Activated naive CD4-positive, alpha-beta T cell treated with anti-CD3 and anti-CD28 coated beads, Interleukin-2, amount 10 ng/mL, durations not matched to agents 5 hours and 36 hours (primary cell): Measurements from ENCODE around the gene PSMA7. TPM values are rescaled to one million over a fixed set of nuclear protein-coding genes. Genes with fewer than 3 reads are reported as not detected.

ENCODE experiments used
- total RNA-seq, 2 experiments: library from RNA; stranded (reverse); gene quantifications; one replicate each; pipeline ENCODE4 v1.2.3, GENCODE V29; 2021

Gene PSMA7
- 100 to 1,000 TPM; 235 to 248 TPM for total RNA-seq

DNA sequence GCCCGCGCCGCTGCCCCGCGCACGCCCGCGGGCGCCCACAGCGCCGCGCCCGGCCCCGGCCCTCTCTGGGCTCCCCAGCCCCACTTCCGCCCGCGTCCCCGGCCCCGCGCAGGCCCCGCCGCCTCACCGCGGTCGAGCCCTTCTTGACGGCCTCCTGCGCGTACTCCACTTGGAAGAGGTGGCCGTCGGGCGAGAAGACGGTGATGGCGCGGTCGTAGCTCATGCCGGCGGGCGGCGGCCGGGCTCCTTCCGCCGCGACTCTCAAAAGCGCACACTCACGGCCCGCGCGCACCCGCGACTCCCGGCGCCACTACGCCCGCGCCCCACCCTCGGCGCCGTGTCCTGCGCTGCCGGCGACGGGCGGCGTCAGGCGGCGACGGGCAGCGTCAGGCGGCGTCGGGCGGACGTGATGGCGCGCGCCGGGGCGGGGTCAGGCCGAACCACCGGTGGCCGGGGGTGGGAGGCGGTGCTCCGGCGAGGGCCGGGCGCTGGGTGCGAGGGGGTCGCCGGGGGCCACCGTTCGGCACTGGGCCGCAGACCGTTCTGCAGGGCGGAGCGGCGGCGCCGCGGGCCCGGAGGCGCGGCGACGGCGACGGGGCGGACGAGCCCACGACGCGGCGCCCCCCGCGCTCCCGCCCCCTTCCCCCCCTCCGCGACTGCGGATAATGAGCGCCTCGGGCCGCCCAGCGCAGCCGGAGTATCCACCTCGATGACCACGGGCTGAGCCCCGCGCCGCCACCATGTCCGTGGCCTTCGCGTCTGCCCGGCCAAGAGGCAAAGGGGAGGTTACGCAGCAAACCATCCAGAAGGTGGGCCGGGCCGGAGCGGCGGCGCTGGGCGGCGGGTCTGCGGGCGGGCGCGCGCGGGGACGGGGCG lies at the start of gene PSMA7, which contains the start of gene SS18L1:
Gene PSMA7 (minus strand): TSS at position 314 of the 876 bp plus-strand sequence. CDS start 91 bp downstream, at position 223.
Gene SS18L1 (plus strand): TSS at position 689 of the 876 bp plus-strand sequence. CDS start 52 bp downstream, at position 741.

GRCh38 chr20:62182469-62183425 lies 39.6 kb upstream of the PSMA7 start, which contains the start of gene MTG2:
TSS of gene MTG2 (plus strand) at chr20:62183028. CDS start at chr20:62193421, 10,393 bp downstream.

DNA sequence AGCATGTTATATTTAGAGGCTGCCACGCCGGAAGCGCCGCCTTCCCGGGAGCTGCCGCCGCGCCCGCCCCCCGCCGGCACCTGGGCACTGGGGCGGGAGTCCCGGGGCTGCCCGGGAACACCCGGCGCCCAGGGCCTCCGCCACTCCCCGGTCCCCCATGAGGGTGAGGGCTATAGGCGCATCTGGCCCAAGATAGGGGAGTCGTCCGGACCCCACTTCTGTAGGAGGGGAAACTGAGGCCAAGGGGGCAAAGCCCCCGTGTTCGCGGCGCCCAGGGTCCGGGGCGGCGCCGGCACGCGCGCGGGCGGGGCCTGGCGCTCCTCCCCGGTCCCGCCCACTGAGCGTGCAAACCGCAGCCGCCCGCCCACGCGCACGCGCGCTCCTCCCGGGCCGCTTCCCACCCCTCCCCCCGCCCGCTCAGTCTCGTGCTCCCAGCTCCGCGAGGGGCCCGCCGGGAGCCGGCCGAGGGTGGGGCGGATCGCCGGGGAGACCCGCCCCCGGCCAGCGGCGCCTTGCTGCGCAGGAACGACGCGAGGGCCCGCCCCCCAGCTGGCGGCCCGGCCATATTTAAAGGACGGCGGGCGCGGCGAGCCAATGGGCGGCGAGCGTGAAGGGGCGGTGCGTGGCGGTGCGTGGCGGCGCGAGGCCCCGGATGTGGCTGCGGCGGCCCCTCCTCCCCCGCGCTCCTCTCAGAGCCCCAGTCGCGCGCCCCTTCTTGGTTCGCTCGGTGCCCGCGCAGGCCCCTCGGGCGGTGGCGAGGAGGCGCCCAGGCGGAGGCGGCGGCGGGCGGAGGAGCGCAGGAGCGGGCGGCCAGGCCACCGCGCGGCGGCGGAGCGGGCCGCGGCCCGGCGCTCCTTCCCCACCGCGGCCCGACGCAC lies 21.2 kb downstream of the PSMA7 start, which contains the start of gene LSM14B:
Gene LSM14B (plus strand): TSS at position 700 of the 878 bp plus-strand sequence. CDS start 192 bp downstream, outside the sequence.

Other genes starting within 250 kb of the PSMA7 start
- gene TAF4, start 77.5 kb downstream of the PSMA7 start, total RNA-seq = 10 to 100 TPM; 24.1 to 25.7 TPM
- 10 to 100 TPM; 46.3 to 46.4 TPM for gene LSM14B, start 20.9 kb downstream of the PSMA7 start, total RNA-seq
- 10 to 100 TPM; 16.9 to 18.0 TPM for gene SS18L1, start 375 bp upstream of the PSMA7 start, total RNA-seq
- 10 to 100 TPM; 25.1 to 27.7 TPM for gene MTG2, start 39.6 kb upstream of the PSMA7 start, total RNA-seq
- gene HRH3, start 76.9 kb upstream of the PSMA7 start, total RNA-seq = not detected
- gene OSBPL2, start 95.1 kb upstream of the PSMA7 start, total RNA-seq = 10 to 100 TPM; 34.5 to 37.3 TPM
- gene ADRM1, start 159.6 kb upstream of the PSMA7 start, total RNA-seq = 10 to 100 TPM; 68.2 to 69.4 TPM
- 1 to 10 TPM in 1 of 2 experiments, under 1 TPM in 1; 0.94 to 1.2 TPM for gene LAMA5, start 223.9 kb upstream of the PSMA7 start, total RNA-seq
- 1,000 to 10,000 TPM; 2,736 to 2,757 TPM for gene RPS21, start 243.7 kb upstream of the PSMA7 start, total RNA-seq